Measurements from ENCODE around the gene PMAIP1. TPM values are rescaled to one million over a fixed set of nuclear protein-coding genes. Genes with fewer than 3 reads are reported as not detected.
"Not testable (repeated sequence)": the region's sequence is repeated elsewhere in the genome, so short reads cannot be mapped to it uniquely, and the experiment has no call there.

PMAIP1 gene
- total RNA-seq, 2 experiments from 2014 or later: 14.8 to 19.1 TPM

DNA sequence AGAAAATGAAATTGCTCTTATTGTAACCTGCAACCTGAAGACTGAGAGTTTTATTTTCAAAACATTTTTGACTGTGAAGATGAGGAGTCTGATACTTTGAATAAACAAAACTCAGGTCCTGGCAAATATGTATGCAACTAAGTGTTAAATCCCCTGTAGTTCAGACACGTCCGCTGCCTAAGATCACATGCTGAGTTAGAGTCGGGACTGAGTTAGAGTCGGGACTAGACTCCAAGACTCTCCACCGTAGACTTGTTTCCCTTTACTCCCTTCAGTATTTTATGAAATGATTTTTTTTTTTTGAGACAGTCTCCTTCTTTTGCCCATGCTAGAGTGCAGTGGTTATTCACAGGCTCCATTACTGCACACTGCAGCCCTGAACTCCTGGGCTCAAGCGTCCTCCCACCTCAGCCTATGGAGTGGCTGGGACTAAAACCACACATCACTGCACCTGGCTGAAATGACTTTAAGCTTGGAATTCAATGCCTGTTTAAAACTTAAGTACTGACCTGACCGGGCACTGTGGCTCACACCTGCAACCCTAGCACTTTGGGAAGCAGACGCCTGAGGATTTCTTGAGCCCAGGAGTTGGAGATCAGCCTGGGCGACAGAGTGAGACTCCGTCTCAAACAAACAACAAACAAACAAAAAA is 28.0 kb upstream of the PMAIP1 start:
- no peak for DNase-seq
- Mint-ChIP-seq H3K36me3 (ENCODE audit: low read depth) (no peaks in the 10 kb centered on the region), H3K27ac (no peak overlapping the region), H3K4me3 (no peak overlapping the region), H3K4me1 (peaks cover 13% of the 10 kb centered on the region), H3K27me3 (peaks cover 3% of the 10 kb centered on the region), H3K9me3 (no peaks in the 10 kb centered on the region)
- POLR2A ChIA-PET: no interaction called here
- CTCF ChIA-PET: interaction anchor here (0.6 to 1.5 kb wide), 3 partner anchors 12 to 1281 kb away, joined by 3 to 5 read pairs (median 4); no protein-coding TSS in a partner anchor

GRCh38 chr18:59873641-59874040 is 26.2 kb upstream of the PMAIP1 start:
- Mint-ChIP-seq H3K27ac (no peak overlapping the region), H3K9me3 (no peaks in the 10 kb centered on the region), H3K4me1 (peaks cover 14% of the 10 kb centered on the region), H3K4me3 (no peak overlapping the region), H3K36me3 (ENCODE audit: low read depth) (no peaks in the 10 kb centered on the region), H3K27me3 (no peaks in the 10 kb centered on the region)
- ChIA-PET CTCF (interaction anchor here (1.0 to 2.5 kb wide), 4 partner anchors 9 to 44 kb away, joined by 3 to 5 read pairs (median 4); no protein-coding TSS in a partner anchor), POLR2A (no interaction called here)
- DNase-seq: no peak

GRCh38 chr18:59874166-59874565 is 25.6 kb upstream of the PMAIP1 start:
- H3K4me1 Mint-ChIP-seq: peaks cover 15% of the 10 kb centered on the region
- H3K27me3 Mint-ChIP-seq: no peaks in the 10 kb centered on the region
- no peak overlapping the region for H3K27ac Mint-ChIP-seq
- CTCF ChIA-PET: interaction anchor here (1.6 to 2.5 kb wide), 2 partner anchors 9 to 19 kb away, joined by 3 to 5 read pairs; no protein-coding TSS in a partner anchor
- H3K36me3 Mint-ChIP-seq (ENCODE audit: low read depth): no peaks in the 10 kb centered on the region
- no peak overlapping the region for H3K4me3 Mint-ChIP-seq
- POLR2A ChIA-PET: no interaction called here
- no peak for DNase-seq
- H3K9me3 Mint-ChIP-seq: no peaks in the 10 kb centered on the region

- Mint-ChIP-seq H3K27ac (no peak overlapping the region), H3K36me3 (ENCODE audit: low read depth) (no peaks in the 10 kb centered on the region), H3K4me1 (peaks cover 17% of the 10 kb centered on the region), H3K27me3 (no peaks in the 10 kb centered on the region), H3K4me3 (no peak overlapping the region), H3K9me3 (no peaks in the 10 kb centered on the region)
- ChIA-PET POLR2A (no interaction called here), CTCF (interaction anchor here (0.9 kb wide), 1 partner anchor 28 kb away, joined by 3 read pairs; no protein-coding TSS in a partner anchor)
- no peak for DNase-seq
These were observed 23.5 kb upstream of the PMAIP1 start for GRCh38 chr18:59876310-59876626.

DNA sequence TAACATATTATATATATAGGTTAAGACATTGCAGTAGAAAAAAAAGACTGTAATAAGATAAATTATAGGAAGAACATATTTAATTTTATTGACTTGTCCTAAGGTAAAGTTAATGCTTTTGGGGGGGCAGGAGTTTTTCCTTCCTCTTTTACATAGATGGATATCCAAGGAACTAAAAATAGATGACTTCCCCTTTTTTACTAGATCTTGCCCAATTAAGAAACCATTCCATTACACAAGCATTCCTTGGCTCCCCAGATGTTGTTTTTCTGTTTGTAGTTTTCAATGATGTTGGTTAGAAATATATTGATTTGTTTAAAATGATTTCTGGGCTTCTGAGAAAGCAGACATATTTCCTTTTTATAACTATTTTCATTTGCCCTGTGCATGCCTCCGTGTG is 22.4 kb upstream of the PMAIP1 start:
- no peaks in the 10 kb centered on the region for H3K36me3 Mint-ChIP-seq (ENCODE audit: low read depth)
- no peaks in the 10 kb centered on the region for H3K27me3 Mint-ChIP-seq
- no peak overlapping the region for H3K27ac Mint-ChIP-seq
- H3K9me3 Mint-ChIP-seq: no peaks in the 10 kb centered on the region
- CTCF ChIA-PET: no interaction called here
- H3K4me3 Mint-ChIP-seq: no peak overlapping the region
- POLR2A ChIA-PET: no interaction called here
- no peak for DNase-seq
- peaks cover 27% of the 10 kb centered on the region for H3K4me1 Mint-ChIP-seq

GRCh38 chr18:59878644-59879043 is 21.2 kb upstream of the PMAIP1 start:
- no peak for DNase-seq
- CTCF ChIA-PET: no interaction called here
- Mint-ChIP-seq H3K27me3 (no peaks in the 10 kb centered on the region), H3K36me3 (ENCODE audit: low read depth) (no peaks in the 10 kb centered on the region), H3K4me1 (peaks cover 36% of the 10 kb centered on the region), H3K27ac (peak overlapping the region; percentile 32), H3K4me3 (no peak overlapping the region), H3K9me3 (no peaks in the 10 kb centered on the region)
- POLR2A ChIA-PET: no interaction called here

- POLR2A ChIA-PET: interaction anchor here (0.6 to 1.9 kb wide), 3 partner anchors 18 to 102 kb away, joined by 3 to 11 read pairs (median 3); partner anchors contain the start of gene PMAIP1
- DNase-seq: peak; percentile 28
- H3K4me1 Mint-ChIP-seq: peaks cover 43% of the 10 kb centered on the region
- no peak overlapping the region for H3K4me3 Mint-ChIP-seq
- no peaks in the 10 kb centered on the region for H3K36me3 Mint-ChIP-seq (ENCODE audit: low read depth)
- H3K27ac Mint-ChIP-seq: peak overlapping the region; percentile 48
- no peaks in the 10 kb centered on the region for H3K27me3 Mint-ChIP-seq
- H3K9me3 Mint-ChIP-seq: no peaks in the 10 kb centered on the region
- CTCF ChIA-PET: interaction anchor here (0.9 to 1.3 kb wide), 4 partner anchors 8 to 103 kb away, joined by 3 to 5 read pairs (median 4); no protein-coding TSS in a partner anchor
These were observed 17.8 kb upstream of the PMAIP1 start for GRCh38 chr18:59881728-59882656.

DNA sequence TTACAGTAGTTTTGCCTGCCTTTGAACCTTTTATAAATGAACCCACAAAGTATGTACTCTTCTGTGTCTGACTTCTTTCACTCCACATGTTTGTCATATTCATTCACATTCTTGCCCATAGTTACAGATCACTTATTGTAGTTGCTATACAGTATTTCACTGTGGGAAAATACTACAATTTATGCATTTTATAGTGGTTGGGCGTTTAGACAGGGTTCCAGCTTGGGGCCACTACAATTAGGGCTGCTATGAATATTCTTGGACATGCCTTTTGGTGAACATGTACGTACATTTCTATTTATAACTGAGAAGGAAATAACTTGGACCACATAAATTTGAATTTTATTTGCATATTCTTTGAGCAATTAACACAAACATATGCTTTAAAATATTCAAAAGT is 15.4 kb upstream of the PMAIP1 start:
- Mint-ChIP-seq H3K4me3 (no peak overlapping the region), H3K36me3 (ENCODE audit: low read depth) (no peaks in the 10 kb centered on the region), H3K27ac (no peak overlapping the region), H3K9me3 (no peaks in the 10 kb centered on the region), H3K27me3 (no peaks in the 10 kb centered on the region), H3K4me1 (peaks cover 48% of the 10 kb centered on the region)
- POLR2A ChIA-PET: no interaction called here
- DNase-seq: no peak
- CTCF ChIA-PET: interaction anchor here (0.6 to 0.8 kb wide), 2 partner anchors 34 to 1172 kb away, joined by 3 read pairs; no protein-coding TSS in a partner anchor

- H3K9me3 Mint-ChIP-seq: no peaks in the 10 kb centered on the region
- ChIA-PET POLR2A (interaction anchor here (0.5 to 1.0 kb wide), 3 partner anchors 12 to 18 kb away, joined by 3 to 6 read pairs (median 5); no protein-coding TSS in a partner anchor), CTCF (interaction anchor here (0.9 to 1.0 kb wide), 2 partner anchors 13 to 23 kb away, joined by 3 read pairs; no protein-coding TSS in a partner anchor)
- no peaks in the 10 kb centered on the region for H3K27me3 Mint-ChIP-seq
- H3K36me3 Mint-ChIP-seq (ENCODE audit: low read depth): no peaks in the 10 kb centered on the region
- DNase-seq: peak; percentile 52
- peak overlapping the region; percentile 66 for H3K27ac Mint-ChIP-seq
- peaks cover 48% of the 10 kb centered on the region for H3K4me1 Mint-ChIP-seq
- peak overlapping the region; percentile 42 for H3K4me3 Mint-ChIP-seq
These were observed 14.1 kb upstream of the PMAIP1 start for GRCh38 chr18:59885579-59886163.

- POLR2A ChIA-PET: interaction anchor here (1.1 kb wide), 1 partner anchor 13 kb away, joined by 4 read pairs; no protein-coding TSS in a partner anchor
- H3K36me3 Mint-ChIP-seq (ENCODE audit: low read depth); H3K9me3 Mint-ChIP-seq; CTCF ChIA-PET; H3K4me3 Mint-ChIP-seq; DNase-seq; H3K27me3 Mint-ChIP-seq: not testable (repeated sequence)
- Mint-ChIP-seq H3K4me1 (peaks cover 46% of the 10 kb centered on the region), H3K27ac (peak overlapping the region; percentile 75)
These were observed 13.4 kb upstream of the PMAIP1 start for GRCh38 chr18:59886399-59886798.

- POLR2A ChIA-PET: no interaction called here
- H3K27ac Mint-ChIP-seq: no peak overlapping the region
- H3K4me1 Mint-ChIP-seq: peaks cover 11% of the 10 kb centered on the region
- H3K9me3 Mint-ChIP-seq: no peaks in the 10 kb centered on the region
- no peak for DNase-seq
- H3K27me3 Mint-ChIP-seq: no peaks in the 10 kb centered on the region
- H3K4me3 Mint-ChIP-seq: no peak overlapping the region
- no peaks in the 10 kb centered on the region for H3K36me3 Mint-ChIP-seq (ENCODE audit: low read depth)
- CTCF ChIA-PET: interaction anchor here (0.6 to 1.7 kb wide), 2 partner anchors 9 to 1637 kb away, joined by 3 to 4 read pairs; no protein-coding TSS in a partner anchor
These were observed 7.7 kb upstream of the PMAIP1 start for GRCh38 chr18:59892123-59892522.

- POLR2A ChIA-PET: no interaction called here
- no peak overlapping the region for H3K27ac Mint-ChIP-seq
These were observed 5.8 kb upstream of the PMAIP1 start for GRCh38 chr18:59893971-59894370.

More at GRCh38 chr18:59893971-59894370, 5.8 kb upstream of the PMAIP1 start:
- Mint-ChIP-seq H3K4me3 (no peak overlapping the region), H3K9me3 (no peaks in the 10 kb centered on the region), H3K4me1 (peaks cover 17% of the 10 kb centered on the region), H3K27me3 (no peaks in the 10 kb centered on the region), H3K36me3 (ENCODE audit: low read depth) (peaks cover 2% of the 10 kb centered on the region)
- no peak for DNase-seq
- CTCF ChIA-PET: interaction anchor here (1.0 kb wide), 1 partner anchor 12 kb away, joined by 5 read pairs; no protein-coding TSS in a partner anchor

Data from activated CD4-positive, alpha-beta T cell treated with anti-CD3 and anti-CD28 coated beads, Interleukin-2, amount 10 ng/mL, durations not matched to agents 7 days and 5 days (primary cell).